SJCRH30 (cell line): ENCODE data around the gene OR5C1. TPM values are rescaled to one million over a fixed set of nuclear protein-coding genes. Genes with fewer than 3 reads are reported as not detected.

Experiments used
- DNase-seq, 2 experiments: peaks; one replicate each; pipeline ENCODE4 v3.0.0-alpha.2; 2015 to 2020
- H3K27ac ChIP-seq: fragments of 250-450 bp; sonication (Bioruptor Pico); 2 replicates; pipeline ENCODE4 v1.5.1; 2020; ENCODE audit warnings: mild to moderate bottlenecking, moderate library complexity
- H3K27me3 ChIP-seq: fragments of 250-450 bp; sonication (Bioruptor Pico); 2 replicates; pipeline ENCODE4 v1.5.1; 2020; ENCODE audit warnings: mild to moderate bottlenecking, moderate library complexity
- H3K36me3 ChIP-seq: fragments of 250-450 bp; sonication (Bioruptor Pico); 2 replicates; pipeline ENCODE4 v1.5.1; 2020; ENCODE audit warnings: mild to moderate bottlenecking, moderate library complexity
- H3K4me1 ChIP-seq: fragments of 250-450 bp; sonication (Bioruptor Pico); 2 replicates; pipeline ENCODE4 v1.5.1; 2020; ENCODE audit warnings: mild to moderate bottlenecking, moderate library complexity
- H3K4me3 ChIP-seq: fragments of 250-450 bp; sonication (Bioruptor Pico); 2 replicates; pipeline ENCODE4 v1.5.1; 2020; ENCODE audit warnings: mild to moderate bottlenecking, moderate library complexity
- H3K9me3 ChIP-seq: fragments of 250-450 bp; sonication (Bioruptor Pico); replicated peaks from 2 replicates; pipeline ENCODE4 v1.5.1; 2020; ENCODE audit warnings: mild to moderate bottlenecking, moderate library complexity
- total RNA-seq: library from RNA; depleted of rRNA; stranded (reverse); fragments of >200 nt; shearing (Covaris generic); gene quantifications from 2 replicates; pipeline ENCODE4 v1.2.3, GENCODE V29; 2014; rRNA removed

The OR5C1 gene
- not detected in 2 replicates for total RNA-seq

DNA sequence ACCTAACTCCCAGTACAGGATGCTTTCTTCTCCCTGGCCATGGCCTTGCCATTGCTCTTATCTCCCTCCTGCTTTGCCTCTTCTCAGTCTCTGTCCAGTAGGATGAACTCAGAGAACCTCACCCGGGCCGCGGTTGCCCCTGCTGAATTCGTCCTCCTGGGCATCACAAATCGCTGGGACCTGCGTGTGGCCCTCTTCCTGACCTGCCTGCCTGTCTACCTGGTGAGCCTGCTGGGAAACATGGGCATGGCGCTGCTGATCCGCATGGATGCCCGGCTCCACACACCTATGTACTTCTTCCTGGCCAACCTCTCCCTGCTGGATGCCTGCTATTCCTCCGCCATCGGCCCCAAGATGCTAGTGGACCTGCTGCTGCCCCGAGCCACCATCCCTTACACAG, at the start of gene OR5C1:
TSS of gene OR5C1 (plus strand) at position 103 of the 400 bp plus-strand sequence. CDS start at position 103, 0 bp downstream.
- no peaks in the 10 kb centered on the region for H3K9me3 ChIP-seq
- no peak within 1 kb of the TSS for H3K4me3 ChIP-seq
- H3K27ac ChIP-seq = no peak within 1 kb of the TSS
- H3K27me3 ChIP-seq = 0 out of 2 replicates have a peak, but pooled peaks cover 2% of the 10 kb centered on the region
- H3K36me3 ChIP-seq = no peaks in the 10 kb centered on the region
- DNase-seq = no peak
- peaks cover 4% of the 10 kb centered on the region; the same call in 1 of the 2 replicates for H3K4me1 ChIP-seq

DNA sequence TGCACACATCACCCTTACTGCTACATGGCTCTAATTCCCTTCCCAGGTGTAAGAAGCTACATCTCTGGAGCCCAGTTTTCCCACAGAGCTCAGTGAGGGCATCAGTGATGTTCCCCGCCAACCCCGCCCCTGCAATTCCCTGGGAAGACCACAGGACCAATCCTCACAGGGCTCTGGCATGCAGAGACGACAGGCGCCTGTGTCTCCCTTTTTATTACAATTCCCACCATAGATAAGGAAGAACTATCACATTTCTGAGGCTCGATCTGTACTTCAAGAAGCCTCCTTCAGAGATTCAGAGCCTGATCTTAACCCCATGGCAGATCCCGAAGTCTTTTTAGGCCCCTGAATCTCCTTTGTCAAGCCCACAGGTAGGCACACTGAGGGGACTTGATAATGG, 46.7 kb upstream of the OR5C1 start, which contains the start of gene OR1L6:
TSS of gene OR1L6 (plus strand) at position 301 of the 400 bp plus-strand sequence. CDS start 7,545 bp downstream, outside the sequence.
- Histone ChIP-seq H3K4me3 (no peak within 1 kb of the TSS), H3K27me3 (no peaks in the 10 kb centered on the region), H3K4me1 (no peaks in the 10 kb centered on the region), H3K36me3 (no peaks in the 10 kb centered on the region), H3K27ac (no peak within 1 kb of the TSS), H3K9me3 (no peaks in the 10 kb centered on the region)
- no peak for DNase-seq

DNA sequence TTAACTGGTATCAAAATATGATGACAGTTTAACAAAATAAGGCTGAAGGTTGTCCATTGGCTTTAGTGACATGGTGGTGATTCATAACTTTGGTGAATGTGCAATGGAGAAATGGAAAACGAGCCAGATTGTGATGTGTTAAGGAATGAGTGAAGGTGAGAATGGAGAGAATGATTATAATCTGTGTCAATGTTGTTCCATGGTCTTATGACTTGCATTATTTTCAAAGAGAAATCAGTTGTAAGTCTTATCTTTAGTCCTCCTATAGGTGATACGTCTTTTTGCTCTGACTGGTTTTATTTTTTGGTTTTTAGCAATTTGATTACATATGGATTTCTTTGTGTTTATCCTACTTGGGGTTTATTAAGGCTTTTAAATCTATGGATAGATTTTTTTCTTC, 33.9 kb upstream of the OR5C1 start:
- H3K4me3 ChIP-seq = no peak overlapping the region
- H3K4me1 ChIP-seq = no peaks in the 10 kb centered on the region
- H3K9me3 ChIP-seq = peaks cover 6% of the 10 kb centered on the region
- H3K27ac ChIP-seq = no peak overlapping the region
- no peaks in the 10 kb centered on the region for H3K27me3 ChIP-seq
- no peaks in the 10 kb centered on the region for H3K36me3 ChIP-seq
- no peak for DNase-seq

DNA sequence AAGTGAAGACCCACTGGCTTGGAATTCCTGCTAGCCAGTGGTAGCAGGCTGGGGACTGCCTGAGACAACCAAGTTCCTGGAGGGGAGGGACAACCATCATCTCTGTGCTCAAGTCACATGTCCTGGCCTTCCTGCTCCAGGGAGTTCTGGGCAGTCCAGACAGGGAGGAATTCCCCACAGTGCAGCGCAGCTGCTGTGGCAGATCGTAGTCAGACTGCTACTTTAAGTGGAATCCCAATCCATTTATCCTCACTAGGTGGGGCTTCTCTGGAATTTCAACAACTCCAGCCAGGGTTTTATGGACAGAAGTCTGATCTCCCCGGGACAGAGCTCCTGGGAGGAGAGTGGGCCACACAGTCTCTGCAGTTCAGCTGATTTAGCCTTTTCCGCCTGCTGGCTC, 20.9 kb upstream of the OR5C1 start:
- H3K27ac ChIP-seq = peak overlapping the region; percentile 43; the same call in 1 of the 2 replicates
- DNase-seq = peak; percentile 33 to 62

DNA sequence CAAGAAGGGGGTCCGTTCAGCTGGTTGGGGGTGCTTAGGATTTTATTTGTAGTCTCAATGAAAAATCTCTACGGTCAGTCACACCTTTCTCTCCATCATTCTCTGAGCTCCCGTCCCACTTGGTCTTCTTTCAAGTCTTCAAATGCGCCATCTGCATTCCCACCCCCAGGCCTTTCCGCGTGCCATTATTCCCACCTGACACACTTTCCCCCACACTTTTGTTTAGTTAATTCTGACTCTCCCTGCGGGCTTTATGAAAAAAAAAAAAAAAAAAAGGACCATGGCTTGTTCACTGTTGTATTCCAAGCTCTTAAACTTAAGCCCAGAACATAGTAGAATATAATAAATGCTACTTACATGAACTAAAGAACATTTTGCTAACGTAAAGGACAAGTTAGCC, 11.7 kb upstream of the OR5C1 start:
- no peak overlapping the region for H3K27ac ChIP-seq
- no peak overlapping the region for H3K4me3 ChIP-seq

More for the DNA sequence above, 20.9 kb upstream of the OR5C1 start:
- Histone ChIP-seq H3K4me1 (peaks cover 7% of the 10 kb centered on the region; the same call in 1 of the 2 replicates), H3K4me3 (no peak overlapping the region), H3K9me3 (peaks cover 17% of the 10 kb centered on the region; the same call in 1 of the 2 replicates), H3K36me3 (no peaks in the 10 kb centered on the region), H3K27me3 (no peaks in the 10 kb centered on the region)

DNA sequence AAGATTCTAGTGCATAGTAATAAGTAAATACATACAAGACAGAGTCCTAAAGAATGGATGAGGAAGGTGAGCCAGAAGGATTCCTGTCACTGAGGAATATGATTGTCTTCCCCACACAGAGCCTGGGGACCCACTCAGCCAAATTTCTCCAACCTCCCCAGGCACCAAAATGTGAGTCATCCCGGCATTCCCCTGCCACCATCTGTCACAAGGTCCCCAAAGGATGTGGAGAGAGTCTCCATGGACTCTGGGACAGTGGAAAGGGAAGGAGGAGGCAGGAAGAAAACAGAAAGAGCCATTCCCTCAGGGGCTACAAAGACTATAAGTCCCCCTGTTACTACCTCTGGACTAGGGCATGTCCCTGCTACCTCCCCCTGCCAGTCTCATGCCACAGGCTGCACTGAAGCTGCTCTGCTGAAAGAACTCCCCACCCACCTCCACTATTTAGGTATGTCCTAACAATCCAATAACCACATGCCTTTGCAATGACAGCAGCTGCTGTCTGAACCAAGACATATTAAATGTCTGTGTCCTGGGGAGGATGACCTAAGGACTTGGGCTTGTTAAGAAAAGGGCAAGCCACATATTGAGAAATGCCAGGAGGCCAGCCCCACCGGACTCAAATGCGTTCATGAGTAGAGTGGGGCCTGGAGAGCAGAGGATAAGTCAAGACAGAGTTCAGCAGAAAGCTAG, 10.7 kb upstream of the OR5C1 start:
- Histone ChIP-seq H3K36me3 (no peaks in the 10 kb centered on the region), H3K4me3 (no peak overlapping the region), H3K27me3 (no peaks in the 10 kb centered on the region), H3K9me3 (no peaks in the 10 kb centered on the region), H3K27ac (peak overlapping the region; percentile 56), H3K4me1 (peaks cover 21% of the 10 kb centered on the region)
- peak; percentile 53 to 65 for DNase-seq

More for the DNA sequence above, 11.7 kb upstream of the OR5C1 start:
- Histone ChIP-seq H3K36me3 (no peaks in the 10 kb centered on the region), H3K4me1 (peaks cover 21% of the 10 kb centered on the region), H3K9me3 (no peaks in the 10 kb centered on the region), H3K27me3 (no peaks in the 10 kb centered on the region)
- no peak for DNase-seq

DNA sequence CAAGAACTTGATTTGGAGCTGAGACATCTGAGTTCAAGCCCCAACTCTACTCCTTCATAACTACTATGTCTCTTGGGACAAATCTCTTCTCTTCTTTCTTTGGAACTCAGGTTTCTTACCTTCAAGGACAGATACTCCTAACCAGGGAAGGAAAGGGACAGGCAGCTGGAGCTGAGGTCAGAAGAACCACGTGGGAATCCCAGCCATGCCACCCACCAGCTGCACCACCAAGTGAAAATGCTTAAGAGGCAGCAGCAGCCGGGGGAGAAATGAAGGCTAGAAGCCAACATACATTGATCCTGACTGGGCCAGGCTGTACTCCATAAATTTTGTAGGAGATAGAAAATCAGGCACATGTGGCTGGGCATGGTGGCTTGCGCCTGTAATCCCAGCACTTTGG, 9.6 kb upstream of the OR5C1 start:
- no peaks in the 10 kb centered on the region for H3K36me3 ChIP-seq
- peak in 1 of 2 experiments; percentile 22 for DNase-seq

DNA sequence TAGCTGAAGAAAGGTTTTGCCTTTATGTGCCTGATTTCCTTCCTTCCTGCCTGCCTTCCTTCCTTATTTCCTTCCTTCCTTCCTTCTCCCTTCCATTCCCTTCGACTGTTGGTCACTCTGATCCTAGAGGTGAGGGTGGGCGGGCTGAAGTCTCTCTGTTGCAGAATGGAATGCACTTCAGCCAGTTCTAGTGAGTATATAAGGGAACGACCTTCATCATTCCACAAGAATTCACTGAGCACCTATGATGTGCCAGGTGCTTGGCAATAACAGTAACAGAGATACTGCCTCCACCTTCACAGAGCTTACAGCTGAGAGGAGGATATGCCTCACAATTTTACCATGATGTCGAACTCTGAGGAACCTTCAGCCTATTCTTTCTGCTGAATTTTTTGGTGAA, 8.7 kb upstream of the OR5C1 start:
- H3K9me3 ChIP-seq = no peaks in the 10 kb centered on the region
- no peak for DNase-seq
- no peaks in the 10 kb centered on the region for H3K36me3 ChIP-seq
- no peak overlapping the region for H3K27ac ChIP-seq
- H3K4me3 ChIP-seq = no peak overlapping the region
- H3K27me3 ChIP-seq = 0 out of 2 replicates have a peak, but pooled peaks cover 2% of the 10 kb centered on the region
- H3K4me1 ChIP-seq = peaks cover 21% of the 10 kb centered on the region

More for the DNA sequence above, 9.6 kb upstream of the OR5C1 start:
- Histone ChIP-seq H3K9me3 (no peaks in the 10 kb centered on the region), H3K4me3 (no peak overlapping the region), H3K4me1 (peaks cover 21% of the 10 kb centered on the region), H3K27me3 (0 out of 2 replicates have a peak, but pooled peaks cover 2% of the 10 kb centered on the region), H3K27ac (peak overlapping the region; percentile 56)

DNA sequence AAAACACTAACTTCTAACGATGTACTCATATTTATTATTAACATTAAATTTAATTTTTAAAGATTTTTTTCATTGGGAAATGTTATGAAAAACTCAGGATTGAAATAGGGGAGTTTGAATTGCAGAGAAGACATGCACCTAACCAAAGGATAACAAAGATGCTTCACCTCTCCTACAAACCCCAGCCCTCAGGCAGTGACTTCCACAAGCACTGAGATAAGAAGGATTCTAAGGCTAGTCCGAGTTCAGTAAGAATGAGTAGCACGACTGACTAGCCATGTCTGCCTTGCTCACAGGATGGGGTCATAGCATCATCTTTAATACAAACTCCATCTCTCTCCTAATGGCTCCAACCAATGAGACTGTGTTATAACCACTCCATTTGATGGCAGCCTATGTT, 7.1 kb upstream of the OR5C1 start:
- Histone ChIP-seq H3K4me1 (peaks cover 24% of the 10 kb centered on the region), H3K4me3 (no peak overlapping the region), H3K27ac (no peak overlapping the region), H3K36me3 (no peaks in the 10 kb centered on the region), H3K9me3 (no peaks in the 10 kb centered on the region), H3K27me3 (0 out of 2 replicates have a peak, but pooled peaks cover 2% of the 10 kb centered on the region)
- DNase-seq = no peak

DNA sequence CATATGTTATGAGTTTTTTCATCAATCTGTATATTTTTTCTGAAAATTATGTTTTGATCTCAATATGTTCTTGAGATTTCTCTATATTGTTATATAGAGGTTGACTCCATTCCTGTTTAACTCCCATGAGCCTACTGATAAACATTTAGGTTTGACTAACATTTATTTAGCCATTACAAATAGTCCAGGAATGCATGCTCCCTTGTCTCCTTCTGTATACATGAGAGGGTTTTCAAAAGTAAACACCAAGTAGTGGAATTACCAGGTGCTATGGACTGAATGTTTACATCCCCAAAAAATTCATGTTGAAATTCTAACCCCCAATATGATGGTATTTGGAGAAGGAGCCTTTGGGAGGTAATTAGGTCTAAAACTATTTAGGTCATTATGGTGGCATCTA, 3.5 kb upstream of the OR5C1 start:
- H3K9me3 ChIP-seq = no peaks in the 10 kb centered on the region
- no peak for DNase-seq

DNA sequence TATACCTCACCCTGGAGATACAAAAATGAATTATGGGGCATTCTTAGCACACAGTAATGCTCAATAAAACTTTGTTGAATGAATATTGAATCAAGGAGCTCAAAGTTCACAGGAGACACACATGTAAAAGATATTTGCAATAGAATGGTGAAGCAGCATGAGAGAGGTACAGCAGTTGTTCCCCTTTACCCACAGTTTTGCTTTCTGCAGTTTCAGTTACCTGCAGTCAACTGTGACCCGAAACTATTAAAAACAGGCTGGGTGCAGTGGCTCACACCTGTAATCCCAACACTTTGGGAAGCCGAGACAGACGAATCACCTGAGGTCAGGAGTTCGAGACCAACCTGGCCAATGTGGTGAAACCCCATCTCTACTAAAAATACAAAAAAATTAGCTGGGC, 2.4 kb upstream of the OR5C1 start:
- H3K4me1 ChIP-seq = peaks cover 4% of the 10 kb centered on the region; the same call in 1 of the 2 replicates
- no peak overlapping the region for H3K27ac ChIP-seq
- H3K4me3 ChIP-seq = no peak overlapping the region
- no peaks in the 10 kb centered on the region for H3K36me3 ChIP-seq
- H3K27me3 ChIP-seq = 0 out of 2 replicates have a peak, but pooled peaks cover 2% of the 10 kb centered on the region
- no peak for DNase-seq
- no peaks in the 10 kb centered on the region for H3K9me3 ChIP-seq

More for the DNA sequence above, 3.5 kb upstream of the OR5C1 start:
- Histone ChIP-seq H3K27me3 (0 out of 2 replicates have a peak, but pooled peaks cover 2% of the 10 kb centered on the region), H3K4me3 (no peak overlapping the region), H3K36me3 (no peaks in the 10 kb centered on the region), H3K4me1 (peaks cover 4% of the 10 kb centered on the region; the same call in 1 of the 2 replicates), H3K27ac (no peak overlapping the region)

DNA sequence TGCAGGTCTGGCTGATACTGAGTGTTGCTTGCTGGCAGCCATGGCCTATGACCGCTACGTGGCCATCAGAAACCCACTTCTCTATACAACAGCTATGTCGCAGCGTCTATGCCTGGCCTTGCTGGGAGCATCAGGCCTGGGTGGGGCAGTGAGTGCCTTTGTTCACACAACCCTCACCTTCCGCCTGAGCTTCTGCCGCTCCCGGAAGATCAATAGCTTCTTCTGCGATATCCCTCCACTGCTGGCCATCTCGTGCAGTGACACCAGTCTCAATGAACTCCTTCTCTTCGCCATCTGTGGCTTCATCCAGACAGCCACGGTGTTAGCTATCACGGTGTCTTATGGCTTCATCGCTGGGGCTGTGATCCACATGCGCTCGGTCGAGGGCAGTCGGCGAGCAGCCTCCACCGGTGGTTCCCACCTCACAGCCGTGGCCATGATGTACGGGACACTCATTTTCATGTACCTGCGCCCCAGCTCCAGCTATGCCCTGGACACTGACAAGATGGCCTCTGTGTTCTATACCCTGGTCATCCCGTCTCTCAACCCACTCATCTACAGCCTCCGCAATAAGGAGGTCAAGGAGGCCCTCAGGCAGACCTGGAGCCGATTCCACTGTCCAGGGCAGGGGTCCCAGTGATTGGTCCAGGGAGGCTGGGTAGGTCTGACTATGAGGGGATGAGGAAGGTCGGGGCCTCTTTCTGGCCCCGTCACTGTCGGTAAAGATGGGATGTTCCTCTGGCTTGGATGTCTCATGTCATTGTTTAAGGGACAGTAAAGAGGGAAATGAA, 718 bp downstream of the OR5C1 start:
- Histone ChIP-seq H3K9me3 (no peaks in the 10 kb centered on the region), H3K27me3 (no peaks in the 10 kb centered on the region), H3K4me3 (no peak overlapping the region), H3K36me3 (no peaks in the 10 kb centered on the region), H3K27ac (no peak overlapping the region), H3K4me1 (peaks cover 4% of the 10 kb centered on the region; the same call in 1 of the 2 replicates)
- DNase-seq = no peak

DNA sequence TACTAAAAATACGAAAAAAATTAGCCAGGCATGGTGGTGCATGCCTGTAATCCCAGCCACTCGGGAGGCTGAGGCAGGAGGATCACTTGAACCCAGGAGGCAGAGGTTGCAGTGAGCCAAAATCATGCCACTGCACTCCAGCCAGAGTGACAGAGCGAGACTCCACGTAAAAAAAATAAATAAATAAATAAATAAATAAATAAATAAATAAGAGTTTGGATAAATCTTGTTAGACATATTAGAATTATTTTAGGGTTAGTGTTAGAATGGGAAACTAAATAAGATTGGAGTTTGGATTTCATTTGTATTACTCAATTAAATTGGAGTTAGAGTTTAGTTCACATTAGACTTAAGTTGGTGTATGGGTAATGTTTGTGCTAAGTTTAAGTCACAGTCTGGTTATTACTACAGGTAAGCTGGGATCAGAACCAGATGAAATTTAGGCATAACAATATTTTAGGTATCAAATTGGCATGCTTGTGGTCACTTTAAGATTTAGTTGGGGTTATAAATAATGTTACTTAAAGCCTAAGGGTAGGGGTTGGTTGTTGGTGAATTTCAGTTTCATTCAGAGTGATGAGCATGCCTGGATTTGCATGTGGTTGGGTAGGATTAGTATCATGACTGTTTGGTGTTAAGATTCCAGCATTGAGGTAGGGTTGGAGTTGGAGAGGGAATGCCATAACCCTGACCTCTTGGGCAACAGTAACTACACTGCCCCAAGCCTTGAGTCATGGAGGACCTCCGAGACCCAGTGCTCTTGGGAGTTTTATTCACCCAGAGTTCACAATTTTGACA, 3.3 kb downstream of the OR5C1 start:
- Histone ChIP-seq H3K36me3 (no peaks in the 10 kb centered on the region), H3K4me1 (no peaks in the 10 kb centered on the region), H3K4me3 (no peak overlapping the region), H3K27me3 (no peaks in the 10 kb centered on the region), H3K27ac (no peak overlapping the region), H3K9me3 (no peaks in the 10 kb centered on the region)
- DNase-seq = no peak

DNA sequence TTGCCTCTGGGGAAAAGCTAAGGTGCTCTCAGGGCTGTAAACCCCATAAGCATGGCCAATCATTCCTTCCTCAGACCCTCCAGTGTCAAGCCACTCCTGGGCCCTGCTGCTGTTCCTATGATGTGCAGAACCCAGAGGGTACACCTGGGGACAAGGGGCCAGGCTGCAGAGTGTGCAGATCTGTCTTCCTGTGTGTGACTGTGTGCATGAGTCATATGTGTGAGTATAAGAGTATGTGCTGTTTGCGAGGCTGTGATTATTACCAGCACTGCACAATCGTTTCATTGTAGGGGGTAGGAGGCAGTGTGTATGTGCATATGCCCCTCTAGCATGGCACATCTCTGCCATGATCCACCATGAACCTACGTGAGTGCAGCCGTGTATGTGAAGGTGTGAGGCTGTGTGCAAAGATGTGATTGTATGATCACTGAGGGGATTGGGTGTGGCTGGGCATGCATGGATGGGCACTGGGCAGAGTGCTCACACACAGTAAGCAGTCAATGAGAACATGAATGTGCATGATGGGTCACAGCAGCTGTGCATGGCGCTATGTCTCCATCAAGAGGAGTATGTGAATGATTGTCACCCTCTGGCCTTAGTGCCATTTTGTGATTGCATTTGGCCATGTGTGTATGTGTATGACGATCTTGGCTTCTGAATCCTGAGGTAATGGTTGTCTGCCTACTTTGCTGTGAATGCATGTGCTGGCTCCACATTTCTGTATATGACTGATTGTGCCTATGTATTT, 8.8 kb downstream of the OR5C1 start:
- Histone ChIP-seq H3K27me3 (no peaks in the 10 kb centered on the region), H3K4me3 (no peak overlapping the region), H3K36me3 (no peaks in the 10 kb centered on the region), H3K4me1 (peaks cover 7% of the 10 kb centered on the region; the same call in 1 of the 2 replicates), H3K27ac (no peak overlapping the region), H3K9me3 (no peaks in the 10 kb centered on the region)
- no peak for DNase-seq
